Measurements from ENCODE around the gene TARBP1. TPM values are rescaled to one million over a fixed set of nuclear protein-coding genes. Genes with fewer than 3 reads are reported as not detected.

TARBP1 gene
- total and polyA plus RNA-seq, 7 experiments from 2014 or later = 22.9 to 49.6 (median 46.7) TPM

DNA sequence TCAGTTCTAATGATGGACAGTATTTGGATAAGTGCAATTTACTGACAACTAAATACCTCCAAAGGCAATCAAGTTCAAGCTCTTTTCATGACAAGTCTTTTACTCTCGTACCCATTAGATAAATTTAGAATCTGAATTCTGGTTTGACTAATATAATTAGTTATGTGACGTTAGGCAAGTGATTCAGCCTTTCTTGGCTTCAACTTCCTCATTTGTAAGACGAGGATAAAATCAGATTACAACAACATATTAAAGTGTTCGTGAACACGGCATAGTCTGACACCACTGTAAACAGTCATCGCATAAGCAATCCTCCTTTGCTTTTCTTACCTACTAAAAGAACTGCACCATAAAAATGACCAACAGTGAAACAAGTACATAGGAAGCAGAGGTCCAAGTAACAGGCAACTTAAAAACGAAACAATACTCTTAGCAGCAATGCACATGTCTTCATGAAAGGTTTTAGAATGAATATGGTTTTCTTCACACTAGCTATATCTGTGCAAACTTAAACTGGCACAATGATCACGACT, 80.1 kb downstream of the TARBP1 start:
- peak overlapping the region; percentile 2 for H3K4me3 ChIP-seq (ENCODE audit: low read length)
- peak; percentile 68 for ATAC-seq
- ChIA-PET POLR2A (interaction anchor here (0.6 to 3.0 kb wide), 6 partner anchors 10 to 213 kb away, joined by 3 to 34 read pairs (median 5); partner anchors contain the start of gene COA6), CTCF (interaction anchor here (1.5 to 1.7 kb wide), 2 partner anchors 10 to 72 kb away, joined by 5 to 9 read pairs; no protein-coding TSS in a partner anchor)
- peaks cover 11 to 25% of the 10 kb centered on the region in 2 donors for H3K4me1 ChIP-seq (ENCODE audit: control insufficient read depth in 2 of 2, insufficient read depth in 2 of 2, low read length in 2 of 2)
- peak overlapping the region; percentile 61 for H3K27ac ChIP-seq (ENCODE audit: low read depth, low read length)
- no peak for DNase-seq
- H3K27me3 ChIP-seq (ENCODE audit: control insufficient read depth in 2 of 2, insufficient read depth in 2 of 2, low read length in 2 of 2) = no peaks in the 10 kb centered on the region
- peaks cover 0 to 5% (median 0%) of the 10 kb centered on the region in 11 donors for H3K9me3 Mint-ChIP-seq
- H3K4me3 Mint-ChIP-seq = peak overlapping the region; percentile 30 to 89 (median 80)
- H3K4me1 Mint-ChIP-seq = peaks cover 41 to 79% (median 63%) of the 10 kb centered on the region in 7 donors
- no peaks in the 10 kb centered on the region for H3K27me3 Mint-ChIP-seq
- intact Hi-C loops (cut with micrococcal nuclease) = loop anchor here in 1 of 2 donors (2.0 to 10.0 kb wide), 2 partner anchors 72 to 784 kb away; partner anchors contain the start of gene KCNK1
- peaks cover 0 to 4% (median 0%) of the 10 kb centered on the region in 3 experiments for H3K36me3 ChIP-seq (ENCODE audit: control insufficient read depth in 2 of 3, insufficient read depth in 3 of 3, low read length in 3 of 3)
- H3K27ac Mint-ChIP-seq = peak overlapping the region; percentile 86 to 97 (median 92)
- peaks cover 0 to 35% (median 18%) of the 10 kb centered on the region in 5 donors for H3K36me3 Mint-ChIP-seq
- H3K9me3 ChIP-seq (ENCODE audit: control insufficient read depth in 2 of 3, low read length in 3 of 3) = no peaks in the 10 kb centered on the region

DNA sequence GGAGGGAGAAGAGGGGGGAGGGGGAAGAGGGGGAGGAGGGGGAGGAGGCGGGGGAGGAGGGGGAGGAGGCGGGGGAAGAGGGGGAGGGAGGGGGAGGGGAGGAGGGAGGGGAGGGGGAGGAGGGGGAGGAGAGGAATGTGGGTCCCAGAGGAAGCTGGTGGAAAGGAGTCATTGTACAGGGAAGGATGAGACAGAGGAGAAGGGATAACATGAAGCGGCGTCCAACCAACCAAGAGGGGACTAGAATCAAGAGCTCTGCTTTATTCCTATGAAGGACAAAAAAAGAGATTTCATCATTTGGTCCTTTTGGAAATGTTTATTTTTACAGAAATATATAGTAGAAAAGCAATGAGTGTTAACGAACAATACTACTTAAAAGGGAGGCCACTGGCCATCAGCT, 81.2 kb downstream of the TARBP1 start:
- Histone ChIP-seq H3K27me3 (ENCODE audit: control insufficient read depth in 2 of 2, insufficient read depth in 2 of 2, low read length in 2 of 2) (no peaks in the 10 kb centered on the region), H3K36me3 (ENCODE audit: control insufficient read depth in 2 of 3, insufficient read depth in 3 of 3, low read length in 3 of 3) (peaks cover 0 to 4% (median 4%) of the 10 kb centered on the region in 3 experiments), H3K27ac (ENCODE audit: low read depth, low read length) (peak overlapping the region; percentile 37), H3K4me3 (ENCODE audit: low read length) (no peak overlapping the region), H3K9me3 (ENCODE audit: control insufficient read depth in 2 of 3, low read length in 3 of 3) (no peaks in the 10 kb centered on the region), H3K4me1 (ENCODE audit: control insufficient read depth in 2 of 2, insufficient read depth in 2 of 2, low read length in 2 of 2) (peaks cover 11 to 25% of the 10 kb centered on the region in 2 donors)
- Mint-ChIP-seq H3K4me1 (peaks cover 36 to 76% (median 58%) of the 10 kb centered on the region in 7 donors), H3K9me3 (peaks cover 0 to 4% (median 0%) of the 10 kb centered on the region in 11 donors), H3K36me3 (peaks cover 0 to 31% (median 20%) of the 10 kb centered on the region in 5 donors), H3K4me3 (peak overlapping the region in 1 of 10 donors; percentile 19), H3K27ac (peak overlapping the region in 2 of 9 donors; percentile 14 to 54), H3K27me3 (no peaks in the 10 kb centered on the region)
- ChIA-PET POLR2A (interaction anchor here (2.9 to 3.0 kb wide), 2 partner anchors 11 to 24 kb away, joined by 17 to 34 read pairs; partner anchors contain the start of gene COA6), CTCF (interaction anchor here (1.7 kb wide), 1 partner anchor 70 kb away, joined by 5 read pairs; no protein-coding TSS in a partner anchor)
- no peak for ATAC-seq
- intact Hi-C loops (cut with micrococcal nuclease) = loop anchor here in 1 of 2 donors (2.0 to 10.0 kb wide), 2 partner anchors 71 to 783 kb away; partner anchors contain the start of gene KCNK1
- DNase-seq = no peak

DNA sequence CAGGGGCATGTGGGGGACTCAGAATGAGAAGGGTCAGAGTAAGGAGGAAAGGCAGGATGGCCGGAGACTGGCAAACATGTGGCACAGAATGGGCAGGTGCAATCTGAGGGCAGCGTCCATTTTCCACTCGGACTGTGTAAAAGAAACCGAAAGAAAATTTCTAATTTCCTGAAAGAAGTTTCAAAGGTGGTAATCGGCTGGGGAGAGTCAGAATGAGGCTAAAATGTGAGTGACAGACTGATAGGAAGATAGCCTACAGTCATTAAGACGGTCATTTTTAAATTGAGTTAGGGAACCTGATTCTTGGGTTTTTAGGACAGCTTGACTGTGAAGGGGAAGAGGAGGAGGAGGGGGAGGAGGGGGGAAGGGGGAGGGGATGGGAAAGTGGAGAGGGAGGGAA, 82.1 kb downstream of the TARBP1 start:
- H3K36me3 ChIP-seq (ENCODE audit: control insufficient read depth in 2 of 3, insufficient read depth in 3 of 3, low read length in 3 of 3) = peaks cover 0 to 10% (median 4%) of the 10 kb centered on the region in 3 experiments
- CTCF ChIA-PET = no interaction called here
- H3K4me3 ChIP-seq (ENCODE audit: low read length) = no peak overlapping the region
- DNase-seq (no peak), ATAC-seq (no peak)
- peak overlapping the region; percentile 24 to 94 (median 85) for H3K27ac Mint-ChIP-seq
- H3K4me3 Mint-ChIP-seq = peak overlapping the region in 8 of 10 donors; percentile 3 to 57 (median 30)
- H3K36me3 Mint-ChIP-seq = peaks cover 0 to 30% (median 20%) of the 10 kb centered on the region in 5 donors
- peaks cover 0 to 4% (median 0%) of the 10 kb centered on the region in 11 donors for H3K9me3 Mint-ChIP-seq
- H3K27ac ChIP-seq (ENCODE audit: low read depth, low read length) = no peak overlapping the region
- no peaks in the 10 kb centered on the region for H3K27me3 Mint-ChIP-seq
- H3K4me1 Mint-ChIP-seq = peaks cover 32 to 68% (median 51%) of the 10 kb centered on the region in 7 donors
- POLR2A ChIA-PET = interaction anchor here (2.9 to 3.0 kb wide), 2 partner anchors 12 to 23 kb away, joined by 17 to 34 read pairs; partner anchors contain the start of gene COA6
- no peaks in the 10 kb centered on the region for H3K27me3 ChIP-seq (ENCODE audit: control insufficient read depth in 2 of 2, insufficient read depth in 2 of 2, low read length in 2 of 2)
- intact Hi-C loops (cut with micrococcal nuclease) = loop anchor here in 1 of 2 donors (10.0 kb wide), 1 partner anchor 782 kb away; the partner anchor contains the start of gene KCNK1
- H3K4me1 ChIP-seq (ENCODE audit: control insufficient read depth in 2 of 2, insufficient read depth in 2 of 2, low read length in 2 of 2) = peaks cover 9 to 19% of the 10 kb centered on the region in 2 donors
- no peaks in the 10 kb centered on the region for H3K9me3 ChIP-seq (ENCODE audit: control insufficient read depth in 2 of 3, low read length in 3 of 3)

DNA sequence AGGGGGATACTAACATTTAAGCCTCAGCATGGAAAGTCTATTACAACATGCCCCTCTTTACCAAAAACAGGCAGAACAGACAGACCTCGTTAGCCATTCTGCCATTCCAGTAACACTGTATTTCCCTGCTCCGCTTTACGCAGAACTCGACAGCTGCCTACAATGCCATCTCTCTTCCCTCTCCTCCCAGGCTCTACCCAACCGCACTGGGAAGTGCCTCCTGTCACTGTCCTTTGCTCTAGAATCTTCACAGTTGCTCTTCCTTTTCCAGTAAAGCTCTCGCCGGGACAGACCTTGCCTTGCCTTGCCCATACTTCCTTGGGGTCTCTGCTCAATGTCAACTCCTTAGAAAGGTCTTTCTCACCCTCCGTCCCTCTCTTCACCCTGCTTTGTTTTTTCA, 82.9 kb downstream of the TARBP1 start:
- H3K27me3 ChIP-seq (ENCODE audit: control insufficient read depth in 2 of 2, insufficient read depth in 2 of 2, low read length in 2 of 2) = no peaks in the 10 kb centered on the region
- Mint-ChIP-seq H3K36me3 (peaks cover 0 to 35% (median 23%) of the 10 kb centered on the region in 5 donors), H3K27ac (peak overlapping the region; percentile 8 to 94 (median 85)), H3K4me1 (peaks cover 27 to 60% (median 44%) of the 10 kb centered on the region in 7 donors), H3K4me3 (no peak overlapping the region), H3K9me3 (peaks cover 0 to 4% (median 0%) of the 10 kb centered on the region in 11 donors), H3K27me3 (no peaks in the 10 kb centered on the region)
- intact Hi-C loops (cut with micrococcal nuclease) = loop anchor here in 1 of 2 donors (10.0 kb wide), 1 partner anchor 781 kb away; the partner anchor contains the start of gene KCNK1
- H3K27ac ChIP-seq (ENCODE audit: low read depth, low read length) = no peak overlapping the region
- ChIA-PET POLR2A (interaction anchor here (0.6 to 1.9 kb wide), 5 partner anchors 9 to 30 kb away, joined by 3 to 13 read pairs (median 11); partner anchors contain the start of gene COA6), CTCF (interaction anchor here (1.4 kb wide), 2 partner anchors 9 to 13 kb away, joined by 9 read pairs; no protein-coding TSS in a partner anchor)
- H3K4me1 ChIP-seq (ENCODE audit: control insufficient read depth in 2 of 2, insufficient read depth in 2 of 2, low read length in 2 of 2) = peaks cover 1 to 11% of the 10 kb centered on the region in 2 donors
- H3K9me3 ChIP-seq (ENCODE audit: control insufficient read depth in 2 of 3, low read length in 3 of 3) = no peaks in the 10 kb centered on the region
- peaks cover 0 to 12% (median 4%) of the 10 kb centered on the region in 3 experiments for H3K36me3 ChIP-seq (ENCODE audit: control insufficient read depth in 2 of 3, insufficient read depth in 3 of 3, low read length in 3 of 3)
- H3K4me3 ChIP-seq (ENCODE audit: low read length) = no peak overlapping the region
- ATAC-seq (no peak), DNase-seq (no peak)

DNA sequence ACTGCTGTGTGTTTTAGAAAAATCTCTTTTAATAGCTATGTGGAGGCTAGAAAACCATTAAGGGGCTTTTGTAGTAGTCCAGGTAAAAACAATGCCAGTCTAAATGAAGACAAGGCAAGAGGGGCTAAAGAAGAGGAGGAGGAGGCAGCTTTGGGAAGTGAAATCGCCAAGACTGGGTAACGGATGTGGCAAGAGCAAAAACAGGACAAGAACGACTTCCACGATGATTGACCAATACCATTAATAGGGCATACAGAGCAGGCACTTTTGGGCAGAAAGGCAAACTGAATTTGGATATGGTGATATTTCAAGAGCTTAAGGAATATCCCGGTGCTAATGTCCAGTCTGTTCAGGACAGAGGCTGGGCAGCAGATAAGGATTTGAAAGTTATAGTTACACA, 83.7 kb downstream of the TARBP1 start:
- H3K4me3 Mint-ChIP-seq = no peak overlapping the region

DNA sequence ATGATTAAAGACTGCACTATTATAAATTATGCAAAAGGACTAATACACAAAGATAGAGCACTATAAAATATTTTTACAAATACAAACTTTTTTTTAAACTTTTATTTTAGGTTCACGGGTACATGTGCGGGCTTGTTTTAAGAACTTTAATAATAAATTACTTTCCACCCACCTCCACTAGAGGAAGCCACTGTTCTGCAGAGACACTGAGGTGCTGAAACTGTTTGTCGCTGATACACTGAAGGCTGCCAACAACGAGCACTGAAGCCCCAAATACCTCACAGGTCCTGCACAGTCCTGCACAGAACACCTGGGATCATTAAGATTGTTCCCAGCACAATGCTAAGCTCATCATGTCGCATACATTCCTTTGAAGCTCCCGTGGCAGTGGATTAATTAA, 85.8 kb downstream of the TARBP1 start:
- DNase-seq = peak in 7 of 9 donors; percentile 25 to 69 (median 54)
- peak overlapping the region in 8 of 9 donors; percentile 65 to 96 (median 85) for H3K27ac Mint-ChIP-seq
- intact Hi-C loops (cut with micrococcal nuclease) = loop anchor here (1.0 to 10.0 kb wide), 3 partner anchors 16 to 778 kb away; partner anchors contain the start of gene KCNK1 (in 1 of the 2)
- no peak overlapping the region for H3K4me3 Mint-ChIP-seq
- peaks cover 0 to 4% (median 0%) of the 10 kb centered on the region in 11 donors for H3K9me3 Mint-ChIP-seq
- no peaks in the 10 kb centered on the region for H3K27me3 Mint-ChIP-seq
- Histone ChIP-seq H3K4me3 (ENCODE audit: low read length) (no peak overlapping the region), H3K27ac (ENCODE audit: low read depth, low read length) (peak overlapping the region; percentile 32), H3K27me3 (ENCODE audit: control insufficient read depth in 2 of 2, insufficient read depth in 2 of 2, low read length in 2 of 2) (no peaks in the 10 kb centered on the region), H3K36me3 (ENCODE audit: control insufficient read depth in 2 of 3, insufficient read depth in 3 of 3, low read length in 3 of 3) (peaks cover 0 to 12% (median 4%) of the 10 kb centered on the region in 3 experiments), H3K9me3 (ENCODE audit: control insufficient read depth in 2 of 3, low read length in 3 of 3) (no peaks in the 10 kb centered on the region), H3K4me1 (ENCODE audit: control insufficient read depth in 2 of 2, insufficient read depth in 2 of 2, low read length in 2 of 2) (peaks cover 0 to 1% of the 10 kb centered on the region in 2 donors)
- peaks cover 8 to 32% (median 18%) of the 10 kb centered on the region in 7 donors for H3K4me1 Mint-ChIP-seq
- POLR2A ChIA-PET = interaction anchor here (0.7 to 3.4 kb wide), 7 partner anchors 9 to 1476 kb away, joined by 3 to 69 read pairs (median 3); partner anchors contain the start of gene COA6
- peak; percentile 75 for ATAC-seq
- CTCF ChIA-PET = interaction anchor here (0.7 to 2.1 kb wide), 5 partner anchors 12 to 687 kb away, joined by 3 to 46 read pairs (median 8); no protein-coding TSS in a partner anchor
- H3K36me3 Mint-ChIP-seq = peaks cover 0 to 41% (median 26%) of the 10 kb centered on the region in 5 donors

More for the DNA sequence above, 83.7 kb downstream of the TARBP1 start:
- H3K27ac Mint-ChIP-seq = peak overlapping the region in 8 of 9 donors; percentile 41 to 94 (median 71)
- H3K36me3 Mint-ChIP-seq = peaks cover 0 to 35% (median 23%) of the 10 kb centered on the region in 5 donors
- no peaks in the 10 kb centered on the region for H3K27me3 ChIP-seq (ENCODE audit: control insufficient read depth in 2 of 2, insufficient read depth in 2 of 2, low read length in 2 of 2)
- DNase-seq = no peak
- no peak overlapping the region for H3K4me3 ChIP-seq (ENCODE audit: low read length)
- intact Hi-C loops (cut with micrococcal nuclease) = loop anchor here in 1 of 2 donors (10.0 kb wide), 1 partner anchor 780 kb away; the partner anchor contains the start of gene KCNK1
- no peak for ATAC-seq
- no peak overlapping the region for H3K27ac ChIP-seq (ENCODE audit: low read depth, low read length)
- no peaks in the 10 kb centered on the region for H3K27me3 Mint-ChIP-seq
- CTCF ChIA-PET = interaction anchor here (1.4 kb wide), 2 partner anchors 10 to 14 kb away, joined by 9 read pairs; no protein-coding TSS in a partner anchor
- H3K4me1 Mint-ChIP-seq = peaks cover 22 to 52% (median 36%) of the 10 kb centered on the region in 7 donors
- H3K4me1 ChIP-seq (ENCODE audit: control insufficient read depth in 2 of 2, insufficient read depth in 2 of 2, low read length in 2 of 2) = peaks cover 0 to 7% of the 10 kb centered on the region in 2 donors
- peaks cover 0 to 12% (median 4%) of the 10 kb centered on the region in 3 experiments for H3K36me3 ChIP-seq (ENCODE audit: control insufficient read depth in 2 of 3, insufficient read depth in 3 of 3, low read length in 3 of 3)
- no peaks in the 10 kb centered on the region for H3K9me3 ChIP-seq (ENCODE audit: control insufficient read depth in 2 of 3, low read length in 3 of 3)
- POLR2A ChIA-PET = interaction anchor here (1.1 to 1.9 kb wide), 4 partner anchors 10 to 21 kb away, joined by 4 to 13 read pairs (median 12); partner anchors contain the start of gene COA6
- H3K9me3 Mint-ChIP-seq = peaks cover 0 to 4% (median 0%) of the 10 kb centered on the region in 11 donors

All from naive thymus-derived CD4-positive, alpha-beta T cell (primary cell).